Measurements from ENCODE around the gene U2SURP.
A peak's percentile ranks its signal among the peaks of the same experiment; 100 is the strongest.

The U2SURP gene

GRCh38 chr3:143001369-143002082 lies at the start of gene U2SURP:
U2SURP (plus strand) TSS chr3:143001570; CDS start chr3:143001629, 59 bp downstream.
- peak; percentile 97 to 99 (median 98) for DNase-seq

- no peak for DNase-seq
Observed at GRCh38 chr3:142951794-142952193, 49.6 kb upstream of the U2SURP start.

- DNase-seq, result no peak
Observed at GRCh38 chr3:142952272-142953193, 48.8 kb upstream of the U2SURP start.

- no peak for DNase-seq
Observed at GRCh38 chr3:142953443-142953842, 47.9 kb upstream of the U2SURP start.

GRCh38 chr3:142958707-142959106 lies 42.7 kb upstream of the U2SURP start:
- DNase-seq, result peak; percentile 22 to 30 (median 25)

DNA sequence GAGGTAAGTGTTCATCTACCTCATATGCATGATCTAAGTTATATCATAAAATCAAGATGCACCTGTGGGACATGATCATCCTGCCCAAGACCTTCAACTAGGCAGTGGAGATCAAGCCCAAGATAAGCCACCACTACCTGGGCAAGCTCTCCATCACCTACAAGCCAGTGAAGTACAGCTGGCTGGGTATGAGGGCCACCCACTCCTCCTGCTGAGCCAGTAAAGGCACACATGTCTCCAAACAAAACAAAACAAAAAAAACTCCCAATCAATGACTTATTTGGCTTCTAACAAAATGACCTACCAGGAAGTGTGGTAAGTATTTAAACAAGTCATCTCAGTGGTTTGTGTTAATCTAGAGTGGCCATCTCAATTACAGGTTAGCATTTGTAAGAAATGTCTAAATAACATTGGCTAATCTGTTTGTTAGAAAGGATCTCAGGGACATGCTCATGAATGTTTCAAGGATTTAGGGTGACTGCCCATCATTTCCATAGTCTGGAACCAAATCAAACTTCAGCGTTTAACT lies 41.0 kb upstream of the U2SURP start:
- no peak for DNase-seq

GRCh38 chr3:142961539-142961938 lies 39.8 kb upstream of the U2SURP start:
- no peak for DNase-seq

- no peak for DNase-seq
Observed at GRCh38 chr3:142962175-142962519, 39.2 kb upstream of the U2SURP start.

- DNase-seq, result peak in 1 of 3 donors; percentile 6
Observed at GRCh38 chr3:142962520-142963233, 38.7 kb upstream of the U2SURP start.

DNA sequence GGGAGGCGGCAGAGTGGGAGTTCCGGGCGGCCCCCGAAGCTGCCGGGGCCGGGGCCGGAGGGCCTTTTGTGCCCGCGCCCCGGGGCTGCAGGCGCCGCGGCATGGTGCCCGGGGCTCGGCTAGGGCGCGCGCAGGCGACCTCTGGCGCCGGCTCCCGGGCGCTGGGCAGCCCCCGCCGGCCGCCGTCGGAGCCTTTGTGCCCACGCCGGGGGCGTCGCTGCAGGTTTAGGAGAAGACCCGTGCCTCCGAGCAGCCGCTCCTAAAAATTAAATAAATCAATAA lies 38.2 kb upstream of the U2SURP start:
- DNase-seq, result peak in 1 of 3 donors; percentile 39

DNA sequence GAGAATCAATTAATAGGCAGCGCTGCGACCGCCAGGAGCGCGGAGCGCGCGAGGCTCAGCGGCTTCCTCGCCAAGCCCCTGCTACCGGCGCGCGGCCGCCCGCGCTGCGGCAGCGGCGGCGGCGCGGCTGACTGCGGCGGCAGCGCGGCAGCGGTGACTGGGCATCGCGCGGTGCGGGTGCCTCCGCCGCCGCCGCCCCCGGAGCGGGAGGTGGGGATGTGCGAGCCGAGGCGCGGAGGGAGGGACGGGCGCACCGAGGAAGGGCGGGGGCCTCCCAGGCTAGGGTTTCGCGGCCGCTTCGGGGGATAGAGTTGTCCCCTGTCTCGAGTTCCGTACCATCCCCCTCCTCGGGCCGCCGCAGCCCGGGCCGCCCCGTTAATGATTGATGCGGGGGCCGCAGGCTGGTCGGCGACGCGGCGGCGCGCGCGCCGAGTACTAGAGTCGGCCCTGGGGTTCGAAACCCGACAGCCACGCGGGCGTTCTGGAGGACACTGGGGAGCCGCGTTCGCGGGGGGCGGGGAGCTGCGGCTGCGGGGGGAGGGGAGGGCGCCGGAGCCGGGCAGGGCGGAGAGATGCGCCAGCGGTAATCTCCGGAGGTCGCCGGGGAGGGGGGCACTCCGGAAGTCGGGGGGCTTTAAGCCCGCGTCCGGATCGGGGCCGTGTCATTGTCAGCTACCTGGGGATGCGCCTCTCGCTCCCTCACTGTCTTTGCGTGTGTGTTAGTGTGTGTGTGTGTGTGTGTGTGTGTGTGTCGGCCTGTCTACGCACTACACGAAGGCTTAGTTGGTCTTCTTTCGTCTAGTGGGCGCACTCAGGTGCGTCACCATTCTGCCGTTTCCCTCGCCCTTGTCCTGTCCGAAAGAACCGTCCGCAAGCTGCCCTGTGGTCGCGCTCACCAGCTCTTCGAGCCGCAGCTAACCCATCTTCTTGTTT lies 37.6 kb upstream of the U2SURP start, which contains the start of gene PAQR9:
Gene PAQR9, minus strand, starts transcription at position 159 of the 933 bp plus-strand sequence. CDS start 338 bp downstream, outside the sequence.
- DNase-seq, result peak; percentile 24 to 71 (median 41)

DNA sequence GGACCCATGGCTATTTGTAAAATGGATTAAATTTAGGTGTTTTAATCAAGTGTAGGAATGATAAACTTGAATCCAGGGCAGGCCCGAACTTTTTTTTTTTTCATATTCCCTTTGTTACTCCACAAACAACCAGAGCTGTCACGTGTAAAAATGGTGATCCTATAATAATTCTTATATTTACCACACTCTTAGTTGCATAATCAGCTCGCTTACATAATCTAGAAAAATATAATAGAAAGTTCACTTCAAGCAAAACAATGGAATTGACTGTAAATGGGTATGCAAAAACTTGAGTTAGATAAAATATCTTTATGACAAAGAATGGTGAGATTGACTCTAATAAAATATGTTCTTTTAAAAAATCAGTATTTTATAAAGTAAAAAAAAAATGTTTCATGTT lies 35.8 kb upstream of the U2SURP start:
- DNase-seq, result peak in 1 of 3 donors; percentile 39

DNA sequence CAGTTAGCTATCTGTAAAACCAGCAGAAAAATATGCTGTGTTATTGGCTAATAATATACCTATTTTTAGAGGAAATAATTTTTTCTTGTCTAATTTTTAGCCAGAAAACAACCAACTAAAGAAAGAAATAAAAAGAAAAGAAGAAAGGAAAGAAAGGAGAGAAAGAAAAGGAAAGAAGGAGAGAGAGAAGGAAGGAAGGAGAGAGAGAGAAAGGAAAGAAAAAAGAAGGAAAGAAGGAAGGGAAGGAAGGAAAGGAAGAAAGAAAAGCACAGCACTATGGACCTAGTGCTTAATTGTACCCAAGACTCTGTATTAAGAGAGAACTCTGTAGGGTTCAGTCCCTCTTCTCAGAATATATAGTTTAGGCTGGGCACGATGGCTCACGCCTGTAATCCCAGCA lies 34.6 kb upstream of the U2SURP start:
- no peak for DNase-seq

DNA sequence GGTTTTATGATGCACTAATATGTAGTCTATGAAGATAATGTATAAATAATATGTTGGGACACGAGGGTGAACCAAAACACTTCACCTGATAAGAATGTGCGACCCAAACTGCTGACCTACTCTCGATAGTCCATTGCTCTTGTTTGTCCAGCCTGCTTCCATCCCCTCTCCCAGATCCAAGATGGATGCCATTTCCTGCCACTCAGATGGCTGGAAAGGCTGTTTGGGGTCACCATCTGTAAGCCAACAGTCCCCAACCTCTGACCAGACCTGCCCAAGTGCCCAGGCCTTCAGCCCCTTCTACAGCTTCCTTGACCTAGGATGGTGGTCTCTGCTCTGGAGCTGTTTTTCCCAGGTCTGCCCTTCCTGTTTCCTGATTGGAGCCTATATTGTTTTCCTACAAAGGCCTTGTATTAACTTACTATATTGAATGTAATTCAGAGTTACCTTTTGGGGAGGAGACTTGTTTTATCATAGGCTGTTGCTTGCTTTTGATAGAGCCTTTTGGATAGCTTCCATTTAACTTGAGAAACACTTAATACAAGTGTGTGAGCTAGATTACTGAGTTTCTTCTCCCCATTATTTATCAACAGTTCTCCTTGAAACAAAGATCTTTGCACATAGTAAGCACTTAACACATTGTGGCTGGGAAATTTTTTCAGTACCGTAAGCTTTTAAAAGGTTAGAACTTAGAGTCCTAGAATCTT lies 32.9 kb upstream of the U2SURP start:
- DNase-seq, result no peak

DNA sequence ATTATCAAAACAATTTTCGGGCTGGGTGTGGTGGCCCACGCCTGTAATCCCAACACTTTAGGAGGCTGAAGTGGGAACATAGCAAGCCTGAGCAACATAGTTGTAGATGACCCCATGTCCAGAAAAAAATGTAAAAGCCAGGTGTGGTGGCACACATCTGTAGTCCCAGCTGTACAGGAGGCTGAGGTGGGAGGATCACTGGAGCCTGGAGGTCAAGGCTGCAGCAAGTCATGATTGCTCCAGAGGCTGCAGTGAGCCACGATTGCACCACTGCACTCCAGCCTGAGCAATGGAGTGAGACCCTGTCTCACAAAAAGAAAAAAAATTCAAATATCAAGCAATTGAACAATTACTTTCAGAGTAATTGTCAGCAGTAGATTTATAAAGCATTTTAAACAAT lies 29.9 kb upstream of the U2SURP start:
- DNase-seq, result no peak

DNA sequence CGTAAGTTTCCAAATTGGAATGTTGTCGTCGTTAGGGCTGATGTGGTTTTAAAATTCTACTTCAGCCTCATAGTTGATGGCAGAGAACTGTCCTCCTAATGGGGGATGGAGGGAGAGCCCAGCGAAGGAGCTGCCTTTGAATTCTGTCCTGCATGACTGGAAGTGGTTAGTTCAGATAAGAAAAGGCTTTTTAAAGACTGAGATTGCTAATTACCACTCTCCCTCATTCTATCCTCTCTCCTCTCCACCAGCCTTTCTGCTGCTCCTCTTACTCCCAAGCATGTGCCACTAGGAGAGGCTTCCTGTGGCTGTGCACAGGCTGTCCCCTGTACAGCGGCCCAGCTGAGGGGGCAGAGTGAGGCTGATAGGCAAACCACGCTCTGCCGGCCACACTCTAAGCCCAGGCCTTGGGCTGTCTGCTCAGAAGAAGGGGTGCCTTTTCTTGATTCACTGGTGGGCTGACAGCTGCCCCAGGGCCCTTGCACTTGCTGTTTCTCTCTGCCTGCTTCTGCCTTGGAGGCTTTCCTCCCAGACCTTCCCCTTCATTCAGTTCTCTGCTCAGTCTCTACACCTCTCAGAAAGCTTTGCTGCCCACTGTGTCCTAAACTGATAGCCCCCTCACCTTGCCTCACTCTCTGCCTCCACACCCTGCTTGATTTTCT lies 29.1 kb upstream of the U2SURP start:
- DNase-seq, result no peak

GRCh38 chr3:142973217-142974009 lies 28.0 kb upstream of the U2SURP start:
- no peak for DNase-seq

- no peak for DNase-seq
Observed at GRCh38 chr3:142975316-142975995, 25.9 kb upstream of the U2SURP start.
